Loucy (cell line): ENCODE data around the gene RTN4.

Experiments used
- EZH2phosphoT487 ChIP-seq: fragments of 200-600 bp; IDR thresholded peaks from 2 replicates; pipeline ENCODE4 v1.6.1; 2018; ENCODE audit warnings: antibody characterized with exemption, mild to moderate bottlenecking, moderate library complexity, borderline replicate concordance
- TF ChIP-seq, protein P1 (sequence below): fragments of 200-600 bp; sonication (generic); conservative IDR thresholded peaks from 2 replicates; pipeline ENCODE4 v1.5.1; 2014; ENCODE audit warnings: mild to moderate bottlenecking, antibody characterized with exemption, low read length

DNA sequence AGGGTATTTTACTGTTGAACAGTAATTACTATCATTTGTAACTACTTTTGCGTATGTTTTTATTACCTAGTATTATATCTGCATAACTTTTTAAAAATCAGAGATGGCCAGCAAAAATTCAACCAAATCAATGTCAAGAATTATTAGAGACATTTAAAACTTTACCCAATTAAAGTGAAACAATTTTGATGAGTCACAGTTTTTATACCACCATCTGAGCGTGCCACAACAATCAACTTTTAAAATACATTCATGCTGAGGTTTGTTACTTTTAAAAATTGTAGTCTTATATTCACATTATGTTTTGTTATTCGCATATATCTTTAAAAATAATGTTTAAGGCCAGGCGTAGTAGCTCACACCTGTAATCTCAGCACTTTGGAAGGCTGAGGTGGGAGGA, 114.9 kb downstream of the RTN4 start:
- TF ChIP-seq, protein P1, sequence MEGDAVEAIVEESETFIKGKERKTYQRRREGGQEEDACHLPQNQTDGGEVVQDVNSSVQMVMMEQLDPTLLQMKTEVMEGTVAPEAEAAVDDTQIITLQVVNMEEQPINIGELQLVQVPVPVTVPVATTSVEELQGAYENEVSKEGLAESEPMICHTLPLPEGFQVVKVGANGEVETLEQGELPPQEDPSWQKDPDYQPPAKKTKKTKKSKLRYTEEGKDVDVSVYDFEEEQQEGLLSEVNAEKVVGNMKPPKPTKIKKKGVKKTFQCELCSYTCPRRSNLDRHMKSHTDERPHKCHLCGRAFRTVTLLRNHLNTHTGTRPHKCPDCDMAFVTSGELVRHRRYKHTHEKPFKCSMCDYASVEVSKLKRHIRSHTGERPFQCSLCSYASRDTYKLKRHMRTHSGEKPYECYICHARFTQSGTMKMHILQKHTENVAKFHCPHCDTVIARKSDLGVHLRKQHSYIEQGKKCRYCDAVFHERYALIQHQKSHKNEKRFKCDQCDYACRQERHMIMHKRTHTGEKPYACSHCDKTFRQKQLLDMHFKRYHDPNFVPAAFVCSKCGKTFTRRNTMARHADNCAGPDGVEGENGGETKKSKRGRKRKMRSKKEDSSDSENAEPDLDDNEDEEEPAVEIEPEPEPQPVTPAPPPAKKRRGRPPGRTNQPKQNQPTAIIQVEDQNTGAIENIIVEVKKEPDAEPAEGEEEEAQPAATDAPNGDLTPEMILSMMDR: no peak
- TF ChIP-seq EZH2phosphoT487: no peak
